ENCODE data around the gene HTRA2.

HTRA2 gene

DNA sequence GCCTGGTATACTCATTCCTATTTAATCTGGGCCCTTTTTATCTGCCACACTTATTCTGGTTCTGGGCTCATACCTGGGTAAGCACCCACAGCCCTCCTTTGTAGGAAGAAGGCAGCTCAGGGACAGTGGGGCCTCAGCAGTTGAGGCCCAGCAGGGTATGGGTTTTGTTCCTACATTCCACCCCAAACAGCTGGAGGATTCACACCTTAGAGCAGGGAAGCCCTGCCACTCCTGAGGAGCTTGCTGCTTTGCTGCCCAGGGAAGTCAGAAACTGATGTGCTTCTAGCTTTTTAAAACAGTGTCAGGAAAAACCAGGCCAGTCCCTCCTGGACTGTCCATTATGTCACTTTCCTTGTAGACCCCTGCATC lies 29.2 kb upstream of the HTRA2 start:
- Histone ChIP-seq H3F3A (ENCODE audit: insufficient read depth) (no peaks in the 10 kb centered on the region), H3K9ac (ENCODE audit: low read length) (no peak overlapping the region), H3K4me3 (ENCODE audit: insufficient read depth, low read length, poor library complexity, severe bottlenecking) (no peak overlapping the region), H3K27me3 (ENCODE audit: low read length) (no peaks in the 10 kb centered on the region), H3K79me2 (ENCODE audit: insufficient read depth, low read length) (no peaks in the 10 kb centered on the region), H3K4me2 (ENCODE audit: low read depth, low read length, poor library complexity, severe bottlenecking) (no peak overlapping the region), H3K27ac (ENCODE audit: low read depth, low read length) (no peak overlapping the region), H3K9me3 (ENCODE audit: insufficient read depth, low read length) (no peaks in the 10 kb centered on the region), H4K20me1 (ENCODE audit: low read depth, low read length) (no peaks in the 10 kb centered on the region), H2AFZ (ENCODE audit: low read depth, low read length, severe bottlenecking) (no peak overlapping the region), H3K9me2 (replicated peaks; ENCODE audit: insufficient read depth, low read length) (no peaks in the 10 kb centered on the region), H3K36me3 (ENCODE audit: low read length) (no peaks in the 10 kb centered on the region)
- TF ChIP-seq, protein P1, sequence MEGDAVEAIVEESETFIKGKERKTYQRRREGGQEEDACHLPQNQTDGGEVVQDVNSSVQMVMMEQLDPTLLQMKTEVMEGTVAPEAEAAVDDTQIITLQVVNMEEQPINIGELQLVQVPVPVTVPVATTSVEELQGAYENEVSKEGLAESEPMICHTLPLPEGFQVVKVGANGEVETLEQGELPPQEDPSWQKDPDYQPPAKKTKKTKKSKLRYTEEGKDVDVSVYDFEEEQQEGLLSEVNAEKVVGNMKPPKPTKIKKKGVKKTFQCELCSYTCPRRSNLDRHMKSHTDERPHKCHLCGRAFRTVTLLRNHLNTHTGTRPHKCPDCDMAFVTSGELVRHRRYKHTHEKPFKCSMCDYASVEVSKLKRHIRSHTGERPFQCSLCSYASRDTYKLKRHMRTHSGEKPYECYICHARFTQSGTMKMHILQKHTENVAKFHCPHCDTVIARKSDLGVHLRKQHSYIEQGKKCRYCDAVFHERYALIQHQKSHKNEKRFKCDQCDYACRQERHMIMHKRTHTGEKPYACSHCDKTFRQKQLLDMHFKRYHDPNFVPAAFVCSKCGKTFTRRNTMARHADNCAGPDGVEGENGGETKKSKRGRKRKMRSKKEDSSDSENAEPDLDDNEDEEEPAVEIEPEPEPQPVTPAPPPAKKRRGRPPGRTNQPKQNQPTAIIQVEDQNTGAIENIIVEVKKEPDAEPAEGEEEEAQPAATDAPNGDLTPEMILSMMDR (IDR thresholded peaks at IDR 0.05; ENCODE audit: insufficient read depth, low read length, poor library complexity, severe bottlenecking), result no peak
- no peak for TF ChIP-seq EZH2phosphoT487 (conservative IDR thresholded peaks at IDR 0.05; ENCODE audit: low read length)

DNA sequence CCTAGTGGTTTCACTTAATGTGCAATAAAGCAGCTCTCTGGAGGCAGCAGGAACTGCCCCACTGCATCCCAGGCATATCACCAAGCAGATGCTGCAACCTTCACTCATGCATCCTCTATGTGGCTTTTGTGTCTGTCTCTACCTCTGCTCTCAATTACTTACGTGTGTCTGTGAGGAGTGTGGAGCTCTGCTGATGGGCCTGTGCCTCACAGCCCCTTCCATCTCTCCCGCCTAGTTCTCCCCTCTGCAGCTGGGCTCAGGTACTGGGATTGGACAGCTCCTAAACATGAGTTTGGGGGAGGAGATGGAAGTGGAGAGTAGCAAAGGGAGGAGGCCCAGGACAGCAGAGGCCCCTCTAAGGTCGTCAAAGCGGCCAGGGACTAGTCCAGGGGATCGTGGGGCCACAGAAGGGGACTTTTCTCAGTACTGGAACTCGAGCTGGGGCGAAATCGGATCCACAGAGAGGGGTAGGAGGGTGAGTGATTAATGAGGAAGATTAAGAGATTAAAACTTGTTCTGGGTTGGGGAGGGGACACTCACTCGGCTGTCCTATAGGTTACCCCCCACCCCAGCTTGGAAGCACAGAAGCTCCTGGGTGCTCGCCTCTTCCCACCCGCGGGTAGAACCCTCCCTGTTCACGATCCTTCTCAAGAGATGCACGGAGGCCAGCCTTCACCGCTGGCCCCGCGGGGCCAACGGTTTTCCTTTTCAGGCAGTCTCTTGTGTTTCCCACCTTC lies 28.2 kb upstream of the HTRA2 start:
- H2AFZ ChIP-seq (ENCODE audit: low read depth, low read length, severe bottlenecking), result no peak overlapping the region
- no peaks in the 10 kb centered on the region for H4K20me1 ChIP-seq (ENCODE audit: low read depth, low read length)
- TF ChIP-seq EZH2phosphoT487 (conservative IDR thresholded peaks at IDR 0.05; ENCODE audit: low read length), result no peak
- TF ChIP-seq, protein P1 (IDR thresholded peaks at IDR 0.05; ENCODE audit: insufficient read depth, low read length, poor library complexity, severe bottlenecking), result no peak
- H3K4me3 ChIP-seq (ENCODE audit: insufficient read depth, low read length, poor library complexity, severe bottlenecking), result no peak overlapping the region
- no peaks in the 10 kb centered on the region for H3K9me2 ChIP-seq (replicated peaks; ENCODE audit: insufficient read depth, low read length)
- no peak overlapping the region for H3K9ac ChIP-seq (ENCODE audit: low read length)
- no peaks in the 10 kb centered on the region for H3K9me3 ChIP-seq (ENCODE audit: insufficient read depth, low read length)
- no peaks in the 10 kb centered on the region for H3K27me3 ChIP-seq (ENCODE audit: low read length)
- no peaks in the 10 kb centered on the region for H3K36me3 ChIP-seq (ENCODE audit: low read length)
- H3K79me2 ChIP-seq (ENCODE audit: insufficient read depth, low read length), result 0 out of 2 replicates have a peak, but pooled peaks cover under 1% of the 10 kb centered on the region
- no peaks in the 10 kb centered on the region for H3F3A ChIP-seq (ENCODE audit: insufficient read depth)
- H3K27ac ChIP-seq (ENCODE audit: low read depth, low read length), result no peak overlapping the region
- no peak overlapping the region for H3K4me2 ChIP-seq (ENCODE audit: low read depth, low read length, poor library complexity, severe bottlenecking)

DNA sequence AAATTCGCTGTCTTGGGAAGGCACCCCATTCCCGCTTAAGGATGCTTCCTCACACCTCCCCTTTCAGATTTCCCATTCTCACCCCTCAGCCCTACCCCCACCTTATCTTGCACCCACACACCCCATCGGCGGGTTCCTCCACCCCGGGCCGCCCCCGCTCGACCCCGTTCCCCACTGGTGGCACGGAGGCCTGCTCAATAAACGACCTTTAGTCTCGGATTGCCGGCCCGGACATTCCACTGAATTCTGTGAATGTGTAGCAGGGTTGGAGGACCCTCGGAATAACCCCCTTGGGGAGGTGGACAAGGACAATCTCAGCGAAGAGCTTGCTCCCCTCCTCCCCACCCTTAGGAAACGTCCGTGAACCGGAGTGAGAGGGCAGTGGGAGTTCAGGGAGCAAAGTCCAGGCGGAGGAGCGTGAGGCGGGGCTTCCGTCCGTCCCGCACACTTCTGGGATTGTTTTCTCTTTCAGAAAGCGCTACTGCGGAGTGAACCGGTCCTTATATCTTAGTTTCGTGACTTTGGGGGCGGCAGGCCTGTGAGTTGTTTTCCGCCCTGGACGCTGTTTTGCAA lies 27.5 kb upstream of the HTRA2 start:
- H3F3A ChIP-seq (ENCODE audit: insufficient read depth), result no peaks in the 10 kb centered on the region
- no peak for TF ChIP-seq EZH2phosphoT487 (conservative IDR thresholded peaks at IDR 0.05; ENCODE audit: low read length)
- TF ChIP-seq, protein P1 (IDR thresholded peaks at IDR 0.05; ENCODE audit: insufficient read depth, low read length, poor library complexity, severe bottlenecking), result no peak
- H3K9ac ChIP-seq (ENCODE audit: low read length), result peak overlapping the region; percentile 42; the same call in 1 of the 2 replicates
- H3K79me2 ChIP-seq (ENCODE audit: insufficient read depth, low read length), result 0 out of 2 replicates have a peak, but pooled peaks cover 3% of the 10 kb centered on the region
- H4K20me1 ChIP-seq (ENCODE audit: low read depth, low read length), result no peaks in the 10 kb centered on the region
- H3K27me3 ChIP-seq (ENCODE audit: low read length), result no peaks in the 10 kb centered on the region
- no peaks in the 10 kb centered on the region for H3K9me2 ChIP-seq (replicated peaks; ENCODE audit: insufficient read depth, low read length)
- H2AFZ ChIP-seq (ENCODE audit: low read depth, low read length, severe bottlenecking), result no peak overlapping the region
- H3K9me3 ChIP-seq (ENCODE audit: insufficient read depth, low read length), result no peaks in the 10 kb centered on the region
- H3K4me3 ChIP-seq (ENCODE audit: insufficient read depth, low read length, poor library complexity, severe bottlenecking), result no peak overlapping the region
- H3K36me3 ChIP-seq (ENCODE audit: low read length), result no peaks in the 10 kb centered on the region
- H3K27ac ChIP-seq (ENCODE audit: low read depth, low read length), result no peak overlapping the region
- peak overlapping the region; percentile 47 for H3K4me2 ChIP-seq (ENCODE audit: low read depth, low read length, poor library complexity, severe bottlenecking)
